Central memory CD8-positive, alpha-beta T cell (primary cell): ENCODE results near the gene CARD8.
A peak's percentile ranks its signal among the peaks of the same experiment; 100 is the strongest.
"Not testable (repeated sequence)": the region's sequence is repeated elsewhere in the genome, so short reads cannot be mapped to it uniquely, and the experiment has no call there.

Source experiments
- ATAC-seq: fragments of 150-1000 bp; cut with Tn5 transposase; replicated peaks from 2 replicates; pipeline ENCODE4 v1.10.0; 2022; ENCODE audit warnings: mild to moderate bottlenecking, moderate FRiP score, moderate number of reproducible peaks; ENCODE audit not compliant: poor library complexity, severe bottlenecking; ENCODE audit errors: extremely low read depth
- DNase-seq, 2 donors: peaks; one replicate each; pipeline ENCODE4 v3.0.0; 2021; ENCODE audit warnings: low spot score in 2 of 2
- H3K27ac Mint-ChIP-seq: one replicate; pipeline ENCODE4 v1.8.0; 2022; ENCODE audit warnings: low read depth, mild to moderate bottlenecking, moderate library complexity, mixed read lengths
- H3K27me3 Mint-ChIP-seq: one replicate; pipeline ENCODE4 v1.8.0; 2022; ENCODE audit warnings: mixed read lengths
- H3K36me3 Mint-ChIP-seq: one replicate; pipeline ENCODE4 v1.8.0; 2022; ENCODE audit warnings: mild to moderate bottlenecking, moderate library complexity, mixed read lengths; ENCODE audit not compliant: insufficient read depth
- H3K4me1 Mint-ChIP-seq: one replicate; pipeline ENCODE4 v1.8.0; 2022; ENCODE audit warnings: mixed read lengths
- H3K4me3 Mint-ChIP-seq: one replicate; pipeline ENCODE4 v1.8.0; 2022; ENCODE audit warnings: mild to moderate bottlenecking, moderate library complexity, mixed read lengths
- H3K9me3 Mint-ChIP-seq: one replicate; pipeline ENCODE4 v1.8.0; 2022; ENCODE audit warnings: mixed read lengths

Gene CARD8

DNA sequence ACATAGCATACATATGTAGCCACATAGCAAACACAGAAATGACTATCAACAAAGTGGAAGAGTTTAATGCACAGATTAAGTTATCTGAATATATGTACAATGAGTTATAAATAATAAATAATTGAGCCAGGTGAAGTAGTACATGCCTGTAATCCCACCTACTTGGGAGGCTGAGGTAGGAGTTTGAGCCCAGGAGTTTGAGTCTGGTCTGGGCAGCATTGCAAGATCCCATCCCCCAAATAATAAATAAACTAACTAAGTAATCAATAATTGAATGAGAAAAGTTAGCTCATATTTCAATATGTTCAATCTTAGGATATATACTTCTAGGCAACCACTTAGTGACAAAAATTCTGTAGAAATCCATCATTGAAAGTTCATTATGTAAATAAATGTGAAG lies 1.7 kb downstream of the CARD8 start:
- Mint-ChIP-seq H3K4me1 (peaks cover 72% of the 10 kb centered on the region), H3K27ac (peak overlapping the region; percentile 89), H3K36me3 (peaks cover 6% of the 10 kb centered on the region), H3K4me3 (peak overlapping the region; percentile 86), H3K9me3 (no peaks in the 10 kb centered on the region), H3K27me3 (no peaks in the 10 kb centered on the region)
- ATAC-seq (no peak), DNase-seq (no peak)

DNA sequence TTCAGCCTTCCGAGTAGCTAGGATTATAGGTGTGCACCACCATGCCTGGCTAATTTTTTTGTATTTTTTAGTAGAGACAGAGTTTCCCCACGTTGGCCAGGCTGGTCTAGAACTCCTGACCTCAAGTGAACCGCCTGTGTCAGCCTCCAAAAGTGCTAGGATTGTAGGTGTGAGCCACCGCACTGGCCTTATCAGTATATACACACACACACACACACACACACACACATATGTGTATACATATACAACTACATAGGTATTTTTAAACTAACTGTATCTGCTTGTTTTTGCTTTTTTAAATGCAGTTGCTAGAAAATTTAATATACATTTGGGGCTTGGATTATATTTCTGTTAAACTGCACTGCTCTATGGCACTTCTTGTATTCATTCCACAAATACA lies 3.1 kb downstream of the CARD8 start:
- no peak for DNase-seq
- H3K27me3 Mint-ChIP-seq, result no peaks in the 10 kb centered on the region
- peak overlapping the region; percentile 62 for H3K27ac Mint-ChIP-seq
- H3K9me3 Mint-ChIP-seq, result no peaks in the 10 kb centered on the region
- H3K4me1 Mint-ChIP-seq, result peaks cover 63% of the 10 kb centered on the region
- no peak overlapping the region for H3K4me3 Mint-ChIP-seq
- peaks cover 14% of the 10 kb centered on the region for H3K36me3 Mint-ChIP-seq
- no peak for ATAC-seq

DNA sequence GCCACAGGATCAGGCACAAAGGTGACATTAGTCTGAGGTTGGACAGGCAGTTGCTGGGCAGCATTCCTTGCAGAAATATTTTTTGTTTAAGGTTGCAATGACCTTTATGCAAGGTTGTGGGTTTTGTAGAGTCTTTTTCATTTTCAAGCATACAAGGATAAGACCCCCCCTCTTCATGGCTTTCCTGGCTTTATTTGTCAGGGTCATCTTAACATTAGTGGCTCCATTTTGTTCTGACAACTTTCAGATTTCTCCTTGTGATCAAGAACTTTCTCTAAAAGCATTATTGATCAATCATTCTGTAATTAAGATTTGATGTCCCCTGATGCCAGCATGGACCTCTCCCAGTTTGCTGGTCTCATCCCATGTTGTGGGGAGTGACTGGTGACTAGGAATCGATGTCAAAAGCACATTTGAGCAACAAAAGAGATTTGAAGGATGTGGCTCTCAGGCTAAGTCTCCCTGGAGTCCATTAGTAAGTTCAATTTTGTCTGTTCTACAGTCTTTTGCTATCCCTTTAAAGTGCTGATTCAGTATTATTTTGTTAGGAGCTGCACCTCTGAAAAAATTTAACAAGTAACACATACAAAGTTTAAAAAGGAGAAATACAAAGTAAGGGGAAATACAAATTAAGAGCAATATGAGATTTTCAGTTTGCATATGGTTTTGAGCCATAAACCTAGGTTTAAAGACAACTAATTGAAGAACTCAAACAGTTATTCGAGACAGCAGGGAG lies 5.3 kb downstream of the CARD8 start:
- H3K4me1 Mint-ChIP-seq, result peaks cover 65% of the 10 kb centered on the region
- peak overlapping the region; percentile 95 for H3K27ac Mint-ChIP-seq
- peak overlapping the region; percentile 92 for H3K4me3 Mint-ChIP-seq
- no peak for DNase-seq
- no peak for ATAC-seq
- H3K9me3 Mint-ChIP-seq, result no peaks in the 10 kb centered on the region
- H3K27me3 Mint-ChIP-seq, result no peaks in the 10 kb centered on the region
- H3K36me3 Mint-ChIP-seq, result peaks cover 17% of the 10 kb centered on the region

DNA sequence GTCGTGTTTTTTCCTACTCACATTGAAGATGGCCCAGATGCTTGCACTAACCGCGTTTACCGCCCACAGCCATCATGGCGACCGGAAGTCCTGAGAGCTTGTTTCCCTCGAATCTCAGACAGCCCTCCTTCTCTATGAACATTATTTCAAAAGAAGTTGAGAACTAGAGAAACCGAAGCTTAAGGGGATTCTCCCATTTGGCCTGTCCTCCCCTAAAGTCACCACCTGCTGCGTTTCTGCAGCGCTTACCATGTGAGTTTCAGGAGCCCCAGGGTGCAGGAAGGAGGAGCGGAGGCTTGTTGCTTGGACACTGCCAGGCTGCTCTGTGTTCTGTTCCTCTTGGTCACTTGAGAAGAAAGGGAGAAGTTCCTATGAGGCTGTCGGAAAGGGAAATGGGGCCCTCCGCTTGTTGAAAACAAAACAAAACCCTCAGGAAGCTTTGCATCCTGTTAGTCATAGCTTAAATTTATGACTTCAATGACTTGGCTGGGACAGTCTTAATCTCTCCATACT lies 6.2 kb downstream of the CARD8 start:
- H3K36me3 Mint-ChIP-seq, result peaks cover 17% of the 10 kb centered on the region

DNA sequence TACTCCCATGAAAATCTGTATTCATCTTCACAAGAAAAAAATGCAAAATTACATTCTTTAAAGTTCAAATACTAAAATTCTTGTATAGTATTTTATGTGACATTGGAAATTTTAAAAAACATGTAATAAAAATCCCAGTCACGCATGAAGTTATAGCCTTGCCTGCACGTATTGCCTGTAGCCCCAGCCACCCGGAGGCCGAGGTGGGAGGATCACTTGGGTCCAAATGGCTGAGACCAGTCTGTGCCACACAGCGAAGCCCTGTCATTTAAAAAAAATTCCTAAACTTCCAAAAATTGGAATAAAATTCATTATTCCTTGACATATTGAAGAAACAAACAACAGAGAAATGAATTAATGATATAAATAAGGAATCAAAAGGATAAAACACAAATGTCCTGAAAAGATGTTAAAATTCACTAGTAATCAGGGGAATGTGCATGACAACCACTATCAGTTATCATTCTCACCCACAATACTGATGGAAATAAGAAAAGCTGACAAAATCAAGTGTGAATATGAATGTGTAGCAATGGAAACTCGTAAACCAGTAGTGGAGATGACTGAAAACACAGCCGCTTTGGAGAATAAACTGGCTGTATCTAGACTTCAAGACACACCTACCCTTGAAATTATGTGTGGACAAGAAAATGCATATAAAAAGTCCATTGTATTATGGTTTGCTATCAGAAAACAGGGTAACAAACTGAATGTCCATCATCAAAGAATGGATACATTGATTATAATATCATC lies 7.5 kb downstream of the CARD8 start:
- Mint-ChIP-seq H3K4me1 (peaks cover 60% of the 10 kb centered on the region), H3K27ac (peak overlapping the region; percentile 95), H3K36me3 (peaks cover 17% of the 10 kb centered on the region), H3K27me3 (no peaks in the 10 kb centered on the region), H3K4me3 (peak overlapping the region; percentile 92), H3K9me3 (no peaks in the 10 kb centered on the region)
- ATAC-seq (no peak), DNase-seq (no peak)

More for the DNA sequence above, 6.2 kb downstream of the CARD8 start:
- ATAC-seq, result peak; percentile 90
- DNase-seq, result peak; percentile 43 to 55
- peaks cover 67% of the 10 kb centered on the region for H3K4me1 Mint-ChIP-seq
- H3K4me3 Mint-ChIP-seq, result peak overlapping the region; percentile 92
- no peaks in the 10 kb centered on the region for H3K9me3 Mint-ChIP-seq
- H3K27me3 Mint-ChIP-seq, result no peaks in the 10 kb centered on the region
- peak overlapping the region; percentile 95 for H3K27ac Mint-ChIP-seq

DNA sequence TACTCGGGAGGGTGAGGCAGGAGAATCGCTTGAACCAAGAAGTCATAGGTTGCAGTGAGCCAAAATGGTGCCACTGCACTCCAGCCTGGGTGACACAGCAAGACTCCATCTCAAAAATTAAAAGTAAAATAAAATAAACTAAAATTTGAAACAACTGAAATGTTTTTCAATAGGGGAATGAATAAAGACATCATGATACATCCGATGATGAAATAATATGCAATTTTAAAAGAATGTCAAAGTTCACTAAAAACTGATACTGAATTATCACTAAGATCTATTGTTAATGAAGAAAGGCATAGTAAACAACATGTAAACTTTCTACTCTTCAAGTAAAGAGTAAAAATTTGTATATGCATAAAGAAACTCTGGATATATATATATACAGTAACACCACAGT lies 8.5 kb downstream of the CARD8 start:
- peaks cover 22% of the 10 kb centered on the region for H3K36me3 Mint-ChIP-seq
- H3K9me3 Mint-ChIP-seq, result no peaks in the 10 kb centered on the region
- peaks cover 50% of the 10 kb centered on the region for H3K4me1 Mint-ChIP-seq
- no peaks in the 10 kb centered on the region for H3K27me3 Mint-ChIP-seq
- DNase-seq, result no peak
- H3K27ac Mint-ChIP-seq, result no peak overlapping the region
- no peak overlapping the region for H3K4me3 Mint-ChIP-seq
- ATAC-seq, result no peak

DNA sequence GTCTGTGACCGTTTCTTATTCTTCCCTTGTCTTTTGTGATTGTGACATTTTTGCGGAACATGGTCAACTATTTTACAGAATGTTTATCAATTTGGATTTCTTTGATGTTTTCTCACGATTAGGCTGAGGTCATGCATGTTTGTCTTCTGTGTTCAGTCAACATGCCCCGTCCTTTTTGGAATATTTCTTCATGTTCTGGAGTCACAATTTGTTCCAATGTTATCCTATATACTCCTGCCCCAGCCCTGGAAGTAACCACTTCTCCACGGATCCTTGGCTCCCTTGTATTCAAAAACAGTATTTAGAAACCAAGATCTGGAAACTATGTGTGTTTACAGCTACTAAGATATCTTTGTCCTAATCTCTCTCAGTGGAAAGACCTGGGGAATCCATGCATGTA lies 9.6 kb downstream of the CARD8 start:
- DNase-seq, result no peak
- Mint-ChIP-seq H3K9me3 (no peaks in the 10 kb centered on the region), H3K36me3 (peaks cover 26% of the 10 kb centered on the region), H3K27me3 (no peaks in the 10 kb centered on the region), H3K27ac (peak overlapping the region; percentile 70), H3K4me3 (peak overlapping the region; percentile 40), H3K4me1 (peaks cover 47% of the 10 kb centered on the region)
- ATAC-seq, result no peak

DNA sequence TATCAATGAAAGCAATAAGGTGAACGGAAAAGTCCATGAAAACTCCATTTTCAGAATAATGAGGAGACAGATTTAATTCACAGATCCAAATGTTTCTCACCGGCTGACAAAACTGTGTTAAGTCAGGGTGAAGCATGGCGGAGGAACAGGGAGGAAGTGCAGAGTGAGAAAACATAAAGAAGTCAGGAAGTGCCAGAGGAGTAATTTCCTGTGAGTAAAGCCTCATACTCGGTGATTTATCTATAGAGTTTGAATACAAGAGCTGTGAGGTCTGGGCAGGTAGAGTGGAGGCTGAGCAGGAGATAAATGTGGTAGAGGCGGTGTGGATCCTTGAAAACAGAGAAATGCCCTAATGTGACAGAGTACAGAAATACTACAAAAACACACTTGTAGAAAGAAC lies 11.4 kb downstream of the CARD8 start:
- peak; percentile 89 for ATAC-seq
- H3K4me3 Mint-ChIP-seq, result peak overlapping the region; percentile 62
- no peak for DNase-seq
- H3K27me3 Mint-ChIP-seq, result no peaks in the 10 kb centered on the region
- H3K36me3 Mint-ChIP-seq, result peaks cover 38% of the 10 kb centered on the region
- no peaks in the 10 kb centered on the region for H3K9me3 Mint-ChIP-seq
- H3K4me1 Mint-ChIP-seq, result peaks cover 34% of the 10 kb centered on the region
- peak overlapping the region; percentile 54 for H3K27ac Mint-ChIP-seq

DNA sequence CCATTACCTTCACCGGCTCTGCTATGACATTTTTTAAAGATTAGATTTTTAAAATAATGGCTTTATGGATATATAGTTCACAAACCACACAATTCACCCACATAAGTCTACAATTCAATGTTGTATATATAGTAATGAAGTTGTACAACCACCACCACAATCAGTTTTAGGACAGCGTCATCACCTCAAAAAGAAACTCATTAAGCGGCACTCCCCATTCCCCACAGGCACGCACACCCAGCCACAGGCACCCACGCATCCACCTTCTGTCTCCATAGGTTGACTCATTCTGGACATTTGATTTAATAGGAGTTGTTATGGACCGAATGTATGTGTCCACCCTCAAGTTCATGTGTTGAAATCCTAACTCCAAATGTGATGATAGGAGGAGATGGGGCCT lies 13.9 kb downstream of the CARD8 start:
- H3K4me1 Mint-ChIP-seq, result peaks cover 34% of the 10 kb centered on the region
- H3K27me3 Mint-ChIP-seq, H3K9me3 Mint-ChIP-seq, H3K4me3 Mint-ChIP-seq, ATAC-seq, DNase-seq: not testable (repeated sequence)
- peaks cover 50% of the 10 kb centered on the region for H3K36me3 Mint-ChIP-seq
- peak overlapping the region; percentile 75 for H3K27ac Mint-ChIP-seq

DNA sequence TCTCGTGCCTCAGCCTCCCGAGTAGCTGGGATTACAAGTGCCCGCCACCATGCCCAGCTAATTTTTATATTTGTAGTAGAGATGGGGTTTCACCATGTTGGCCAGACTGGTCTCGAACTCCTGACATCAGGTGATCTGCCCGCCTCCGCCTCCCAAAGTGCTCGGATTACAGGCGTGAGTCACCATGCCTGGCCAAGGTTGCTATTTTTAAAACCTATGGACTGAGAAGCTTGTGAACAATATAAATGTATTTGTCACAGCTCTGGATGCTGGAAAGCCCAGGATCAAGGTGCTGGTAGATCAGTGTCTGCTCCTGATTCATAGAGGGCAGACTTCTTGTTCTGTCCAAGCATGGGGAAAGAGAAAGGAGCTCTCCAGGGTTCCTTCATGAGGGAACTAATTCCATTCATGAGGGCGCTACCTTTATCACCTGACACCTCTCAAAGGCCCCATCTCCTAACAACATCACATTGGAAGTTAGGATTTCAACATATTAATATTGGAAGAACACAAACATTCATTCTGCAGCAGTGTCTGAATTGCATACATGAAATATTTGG lies 16.1 kb downstream of the CARD8 start:
- Mint-ChIP-seq H3K27me3 (no peaks in the 10 kb centered on the region), H3K4me3 (no peak overlapping the region), H3K27ac (peak overlapping the region; percentile 7), H3K36me3 (peaks cover 49% of the 10 kb centered on the region), H3K4me1 (peaks cover 19% of the 10 kb centered on the region), H3K9me3 (no peaks in the 10 kb centered on the region)
- DNase-seq (no peak), ATAC-seq (no peak)

DNA sequence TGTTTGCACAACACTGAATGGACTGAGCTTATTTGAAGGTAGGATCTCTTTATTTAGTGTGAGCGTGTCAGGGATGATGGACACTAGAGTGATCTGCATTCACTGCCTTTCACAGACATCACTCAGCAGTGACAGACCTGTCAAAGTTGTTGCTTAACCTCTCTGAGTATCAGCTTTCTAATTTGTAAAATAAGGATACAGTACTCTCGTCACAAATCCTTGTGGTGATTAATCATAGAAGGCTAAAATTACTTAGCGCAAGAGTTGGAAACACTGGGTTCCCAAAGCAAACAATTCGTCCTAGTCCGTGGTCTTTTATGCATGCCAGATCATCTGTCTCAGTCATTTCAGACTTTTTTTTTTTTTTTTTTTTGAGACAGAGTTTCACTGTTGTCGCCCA lies 16.6 kb downstream of the CARD8 start:
- peaks cover 49% of the 10 kb centered on the region for H3K36me3 Mint-ChIP-seq

DNA sequence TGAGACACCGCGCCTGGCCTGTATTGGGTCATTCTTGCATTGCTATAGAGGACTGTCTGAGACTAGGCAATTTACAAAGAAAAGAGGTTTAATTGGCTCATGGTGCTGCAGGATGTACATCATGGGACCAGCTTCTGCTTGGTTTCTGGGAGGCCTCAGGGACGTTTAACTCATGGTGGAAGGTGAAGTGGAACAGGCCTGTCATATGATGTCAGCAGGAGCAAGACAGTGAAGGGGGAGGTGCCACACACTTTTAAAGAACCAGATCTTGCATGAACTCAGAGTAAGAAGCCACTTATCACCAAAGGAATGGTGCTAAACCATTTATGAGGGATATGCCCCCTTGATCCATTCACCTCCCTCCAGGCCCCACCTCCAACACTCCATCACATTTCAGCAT lies 18.7 kb downstream of the CARD8 start:
- H3K4me1 Mint-ChIP-seq, result peaks cover 11% of the 10 kb centered on the region
- H3K27ac Mint-ChIP-seq, result no peak overlapping the region
- H3K36me3 Mint-ChIP-seq, result peaks cover 50% of the 10 kb centered on the region
- DNase-seq (no peak), ATAC-seq (no peak)
- H3K9me3 Mint-ChIP-seq, result no peaks in the 10 kb centered on the region
- no peaks in the 10 kb centered on the region for H3K27me3 Mint-ChIP-seq
- no peak overlapping the region for H3K4me3 Mint-ChIP-seq

More for the DNA sequence above, 16.6 kb downstream of the CARD8 start:
- ATAC-seq (no peak), DNase-seq (no peak)
- Mint-ChIP-seq H3K9me3 (no peaks in the 10 kb centered on the region), H3K4me1 (peaks cover 14% of the 10 kb centered on the region), H3K27ac (no peak overlapping the region), H3K27me3 (no peaks in the 10 kb centered on the region), H3K4me3 (no peak overlapping the region)
